Vagina (tissue), 2 donors: ENCODE measurements around the gene HPX.

Source experiments
- CTCF ChIP-seq, 3 experiments: fragments of 450-650 bp in 2 of 3; fragments of 200-600 bp in 1 of 3; sonication (generic) in 1 of 3; IDR thresholded peaks; one replicate each; pipeline ENCODE4 v1.5.1; 2017 to 2019; ENCODE audit warnings: antibody characterized with exemption in 3 of 3, mild to moderate bottlenecking in 2 of 3, moderate library complexity in 2 of 3
- POLR2A ChIP-seq, 2 donors: fragments of 450-650 bp; IDR thresholded peaks; one replicate each; pipeline ENCODE4 v1.6.1; 2017; ENCODE audit warnings: antibody characterized with exemption in 2 of 2, mild to moderate bottlenecking in 2 of 2, moderate library complexity in 2 of 2

GRCh38 chr11:6489306-6489705 is 48.5 kb upstream of the HPX start:
- no peak for TF ChIP-seq CTCF (IDR thresholded peaks at IDR 0.05)
- TF ChIP-seq POLR2A (IDR thresholded peaks at IDR 0.05): no peak
